ENCODE measurements around the gene RNASE8. TPM values are rescaled to one million over a fixed set of nuclear protein-coding genes. Genes with fewer than 3 reads are reported as not detected.

The RNASE8 gene
- total and polyA plus RNA-seq, 2 of the 4 experiments (the other 2 are of a cell fraction) = not detected

DNA sequence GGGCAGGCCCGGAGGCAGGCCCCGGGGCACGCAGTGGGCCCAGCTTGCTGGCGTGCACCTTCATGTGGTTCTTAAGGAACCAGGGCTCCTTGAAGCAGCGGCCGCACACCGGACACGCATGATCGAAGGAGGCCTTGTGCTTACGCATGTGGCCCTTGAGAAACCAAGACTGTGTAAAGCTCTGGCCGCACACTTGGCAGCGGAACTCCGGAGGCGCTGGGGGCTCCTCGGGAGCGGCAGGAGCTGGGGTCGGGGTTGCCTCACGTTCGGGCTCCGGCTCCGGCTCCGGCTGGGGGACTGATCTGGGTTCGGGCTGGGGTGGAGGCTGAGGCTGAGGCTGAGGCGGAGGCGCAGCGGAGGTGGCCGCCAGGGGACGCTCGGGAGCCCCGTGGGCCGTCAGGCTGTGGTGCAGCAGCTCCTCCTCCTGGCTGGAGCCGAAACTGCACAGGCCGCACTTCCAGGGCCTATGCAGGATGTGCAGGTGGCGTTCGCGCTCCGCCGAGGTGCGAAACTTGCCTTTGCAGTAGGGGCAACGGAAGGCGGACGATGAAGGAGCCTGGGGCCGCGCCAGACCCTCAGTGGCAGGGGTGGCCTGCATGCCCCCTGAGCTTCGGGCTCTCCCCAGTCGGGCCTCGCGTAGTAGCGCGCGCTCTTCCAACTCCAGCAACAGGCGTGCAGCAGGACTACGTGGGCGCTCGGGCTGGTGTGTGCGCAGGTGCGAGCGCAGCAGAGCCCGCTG, 34.8 kb downstream of the RNASE8 start (continued):
- TF ChIP-seq BHLHE40 (IDR thresholded peaks at IDR 0.05; ENCODE audit: low read depth, low read length) (peak; percentile 44; the same call in 1 of the 2 replicates), RCOR1 (IDR thresholded peaks at IDR 0.05; ENCODE audit: insufficient replicate concordance, low read length) (peak; percentile 65), MAZ (IDR thresholded peaks at IDR 0.05; ENCODE audit: borderline replicate concordance, low read depth, low read length) (peak; percentile 77)

DNA sequence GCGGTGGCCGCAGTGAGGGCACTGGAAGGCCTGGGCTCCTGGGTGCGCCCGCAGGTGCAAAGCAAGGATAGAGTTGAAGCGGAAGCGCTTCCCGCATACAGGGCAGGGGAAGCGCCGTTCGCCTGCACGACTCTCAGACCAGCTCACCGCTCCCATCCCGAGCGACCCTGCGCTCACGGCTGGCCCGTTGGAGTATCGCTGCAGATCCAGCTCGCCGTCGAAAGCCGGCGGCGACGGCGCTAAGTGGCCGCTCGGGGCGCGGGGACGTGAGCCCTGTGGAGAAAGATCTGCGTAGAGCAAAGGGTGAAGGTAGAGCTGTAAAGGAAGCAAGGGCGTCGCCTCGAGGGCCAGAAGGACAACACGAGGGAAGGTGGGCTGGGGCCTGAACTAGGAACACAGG, 35.4 kb downstream of the RNASE8 start:
- DNase-seq (no peak), ATAC-seq (ENCODE audit: low read depth) (no peak)
- Histone ChIP-seq H2AK9ac (replicated peaks; ENCODE audit: low read depth, low read length, poor library complexity) (no peak overlapping the region), H4K20me1 (ENCODE audit: insufficient read depth, low read length) (no peaks in the 10 kb centered on the region; the same call in 1 of the 2 replicates), H3K27me3 (ENCODE audit: control insufficient read depth, insufficient read depth, low read length) (no peaks in the 10 kb centered on the region), H3K9me1 (ENCODE audit: insufficient read depth, low read length) (no peaks in the 10 kb centered on the region), H2BK15ac (ENCODE audit: low read depth, low read length) (no peak overlapping the region), H3K79me1 (ENCODE audit: low read depth in 1 of 2, low read length in 2 of 2) (0 out of 4 replicates have a peak, but pooled peaks cover 3 to 6% of the 10 kb centered on the region in 2 experiments), H3K23ac (ENCODE audit: low read depth, low read length) (no peak overlapping the region), H3K4ac (ENCODE audit: low read depth, low read length) (no peak overlapping the region), H3K36me3 (ENCODE audit: control insufficient read depth, insufficient read depth, low read length) (peaks cover 25% of the 10 kb centered on the region), H4K91ac (ENCODE audit: insufficient read depth, low read depth, low read length) (no peak overlapping the region), H2AK5ac (ENCODE audit: low read depth, low read length) (no peak overlapping the region), H3K18ac (ENCODE audit: low read depth, low read length) (no peak overlapping the region), H2BK120ac (ENCODE audit: low read depth, low read length) (no peak overlapping the region), H3K27ac (ENCODE audit: insufficient read depth, low read length) (no peak overlapping the region), H3K9ac (ENCODE audit: low read depth, low read length) (no peak overlapping the region), H3K14ac (replicated peaks; ENCODE audit: low read depth, low read length) (no peak overlapping the region), H4K5ac (ENCODE audit: low read depth, low read length) (no peak overlapping the region), H3K4me3 (ENCODE audit: insufficient read depth, low read depth, low read length) (no peak overlapping the region), H3K56ac (ENCODE audit: extremely low read depth, insufficient read depth, low read length) (no peak overlapping the region), H3K9me3 (ENCODE audit: control insufficient read depth, insufficient read depth, low read length) (no peaks in the 10 kb centered on the region), H2AFZ (replicated peaks; ENCODE audit: low read length, poor library complexity) (no peak overlapping the region), H4K8ac (ENCODE audit: low read depth in 2 of 2, low read length in 2 of 2) (no peak overlapping the region), H2BK5ac (ENCODE audit: low read depth, low read length, poor library complexity, severe bottlenecking) (no peak overlapping the region), H3K4me1 (ENCODE audit: control insufficient read depth, insufficient read depth, low read length) (peaks cover 2% of the 10 kb centered on the region; the same call in 1 of the 2 replicates), H3K4me2 (ENCODE audit: low read depth, low read length) (no peak overlapping the region), H2BK20ac (ENCODE audit: low read depth, low read length) (no peak overlapping the region)
- WGBS, 2 experiments (ENCODE audit: extremely low coverage in 2 of 2, insufficient read length in 1 of 2) = 71% methylated on average over 14 of the region's 36 CpGs; no CpG with 5 or more reads in 1 of the 2 experiments
- TF ChIP-seq CEBPB (IDR thresholded peaks at IDR 0.05; ENCODE audit: low read depth, low read length) (no peak), FOS (IDR thresholded peaks at IDR 0.05; ENCODE audit: low read depth, low read length) (no peak), BHLHE40 (IDR thresholded peaks at IDR 0.05; ENCODE audit: low read depth, low read length) (no peak)
- dilution Hi-C loops (cut with HindIII; ENCODE audit: low sequenced_read_pairs, unreplicated experiment) (no loop called here), in situ Hi-C loops (cut with MboI; ENCODE audit: low sequenced_read_pairs) (loop anchor here (25.0 kb wide), 2 partner anchors 631 to 756 kb away; partner anchors contain the start of genes APEX1, CCNB1IP1, OSGEP and PARP2), intact Hi-C loops (cut with micrococcal nuclease) (no loop called here)
- POLR2A ChIA-PET (ENCODE audit: unreplicated experiment) = no interaction called here
- CTCF ChIA-PET = interaction anchor here (0.6 to 2.9 kb wide), 13 partner anchors 9 to 1846 kb away, joined by 3 to 22 read pairs (median 4); partner anchors contain the start of gene ARHGEF40
- BruUV-seq (replicated peaks) = no TSS peak
